Spinal cord (tissue), 10 donors: ENCODE data around the gene ZNF821. TPM values are rescaled to one million over a fixed set of nuclear protein-coding genes. Genes with fewer than 3 reads are reported as not detected.
"Not testable (repeated sequence)": the region's sequence is repeated elsewhere in the genome, so short reads cannot be mapped to it uniquely, and the experiment has no call there.

Experiments used
- DNase-seq, 6 donors: peaks; one replicate each; pipeline versions ENCODE4 v3.0.0 to v3.0.0-alpha.2; 2013 to 2015; ENCODE audit warnings: low spot score in 6 of 6, low read depth in 4 of 6
- H3K27ac ChIP-seq: one replicate; pipeline ENCODE4 v1.5.1; 2013; ENCODE audit warnings: low read depth, low read length, control low read depth
- H3K27me3 ChIP-seq: one replicate; pipeline ENCODE4 v1.6.1; 2013; ENCODE audit warnings: low read length; ENCODE audit not compliant: control insufficient read depth, insufficient read depth
- H3K36me3 ChIP-seq: one replicate; pipeline ENCODE4 v1.6.1; 2013; ENCODE audit warnings: low read length; ENCODE audit not compliant: control insufficient read depth, insufficient read depth
- H3K4me1 ChIP-seq: one replicate; pipeline ENCODE4 v1.6.1; 2013; ENCODE audit warnings: low read length; ENCODE audit not compliant: control insufficient read depth, insufficient read depth
- H3K4me3 ChIP-seq: one replicate; pipeline ENCODE4 v1.5.1; 2013; ENCODE audit warnings: low read depth, low read length, control low read depth
- H3K9me3 ChIP-seq: one replicate; pipeline ENCODE4 v1.6.1; 2013; ENCODE audit warnings: low read length; ENCODE audit not compliant: control insufficient read depth, insufficient read depth
- WGBS: methylation state at CpG from one replicate; pipeline ENCODE4 v1.1.5; 2013; ENCODE audit warnings: missing lambda C conversion rate; ENCODE audit not compliant: insufficient coverage; 5-methylcytosine and 5-hydroxymethylcytosine counted together
- polyA plus RNA-seq, 2 donors: library from polyadenylated mRNA; unstranded; fragments of 120-200 nt; gene quantifications; one replicate each; pipeline ENCODE4 v1.2.1, GENCODE V29; 2013; ENCODE audit not compliant: insufficient read length in 2 of 2
- total RNA-seq, 2 donors: library from RNA; depleted of rRNA in 1 of 2; stranded (reverse); fragments of 120-200 nt in 1 of 2; fragments of >200 nt in 1 of 2; gene quantifications; one replicate each; pipeline versions ENCODE4 v1.2.3 to v1.2.4, GENCODE V29; 2013 to 2014
- donor health status: healthy.

Gene ZNF821
- total and polyA plus RNA-seq, 4 donors = 14.4 to 47.9 (median 30.7) TPM

DNA sequence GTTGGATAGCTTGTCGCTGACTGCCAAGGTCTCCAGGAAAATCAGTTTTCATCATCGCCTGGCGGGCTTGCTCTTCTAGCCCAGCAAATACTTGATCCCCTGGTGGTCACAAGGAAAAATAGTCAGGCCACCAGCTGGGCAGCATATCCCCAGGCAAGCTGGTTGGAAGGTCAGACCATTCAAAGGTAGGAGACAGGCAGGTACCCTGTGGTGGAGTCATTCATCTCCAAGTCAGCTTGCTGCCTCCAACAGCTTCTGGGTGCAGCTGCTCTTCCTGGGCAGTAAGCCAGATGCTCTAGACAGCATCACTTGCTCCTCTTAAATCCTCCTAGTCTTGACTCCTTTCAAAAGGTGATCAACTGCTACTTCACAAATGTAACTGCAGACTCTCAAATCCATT, 16.0 kb downstream of the ZNF821 start:
- Histone ChIP-seq H3K9me3 (no peaks in the 10 kb centered on the region), H3K4me1 (no peaks in the 10 kb centered on the region), H3K27ac (no peak overlapping the region), H3K4me3 (no peak overlapping the region), H3K27me3 (no peaks in the 10 kb centered on the region), H3K36me3 (peaks cover 30% of the 10 kb centered on the region)
- 63% methylated on average over 3 of the region's 3 CpGs for WGBS
- DNase-seq = peak in 2 of 6 donors; percentile 3 to 45

DNA sequence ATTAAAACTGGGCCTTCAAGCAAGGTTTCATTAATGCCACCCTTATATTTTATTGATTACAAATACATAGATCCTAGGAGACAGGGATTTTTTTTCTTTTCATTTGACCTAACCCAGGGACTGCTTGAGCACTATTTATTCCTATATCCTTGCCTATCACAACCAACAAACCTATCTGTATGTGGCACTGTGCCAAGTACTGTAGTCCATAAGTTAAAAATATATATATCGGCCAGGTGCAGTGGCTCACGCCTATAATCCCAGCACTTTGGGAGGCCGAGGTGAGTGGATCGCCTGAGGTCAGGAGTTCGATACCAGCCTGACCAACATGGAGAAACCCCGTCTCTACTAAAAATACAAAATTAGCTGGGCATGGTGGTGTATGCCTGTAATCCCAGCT, 16.8 kb downstream of the ZNF821 start:
- not testable (repeated sequence) for H3K4me3 ChIP-seq, H3K4me1 ChIP-seq, DNase-seq, H3K9me3 ChIP-seq, H3K27ac ChIP-seq, H3K27me3 ChIP-seq
- H3K36me3 ChIP-seq = peaks cover 34% of the 10 kb centered on the region
- 100% methylated on average over 3 of the region's 6 CpGs for WGBS

DNA sequence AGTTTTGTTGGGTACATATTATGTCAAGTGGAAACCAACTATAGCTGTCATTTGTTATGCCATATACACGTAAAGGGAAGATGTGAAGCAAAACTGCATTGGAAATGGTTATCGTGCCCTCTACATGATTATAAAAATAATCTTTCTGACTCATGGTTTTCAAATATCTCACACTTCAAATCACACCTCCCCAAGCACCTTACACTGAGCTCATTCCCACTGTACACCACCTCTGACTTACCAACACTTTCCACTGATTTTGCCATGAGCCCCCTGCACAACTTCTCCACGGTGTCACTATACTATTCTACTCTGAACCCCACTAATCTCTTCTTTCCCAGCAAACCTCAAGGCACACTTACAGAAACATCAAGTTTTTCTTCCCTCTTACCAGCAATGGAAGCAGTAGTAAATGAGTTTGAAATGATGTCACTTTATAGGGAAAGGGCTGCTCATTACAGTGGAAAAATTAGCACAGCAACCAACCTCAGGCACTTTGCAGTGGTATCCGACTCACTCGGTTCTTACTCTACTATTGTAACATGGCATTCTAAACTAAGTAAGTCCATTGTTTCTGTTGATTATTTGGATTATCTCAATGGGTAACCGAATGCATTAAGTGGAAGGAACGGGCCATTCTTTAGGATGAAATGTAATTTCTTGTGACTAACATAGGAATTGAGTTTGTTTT, 18.7 kb downstream of the ZNF821 start:
- Histone ChIP-seq H3K27ac (no peak overlapping the region), H3K27me3 (no peaks in the 10 kb centered on the region)
- DNase-seq = no peak

DNA sequence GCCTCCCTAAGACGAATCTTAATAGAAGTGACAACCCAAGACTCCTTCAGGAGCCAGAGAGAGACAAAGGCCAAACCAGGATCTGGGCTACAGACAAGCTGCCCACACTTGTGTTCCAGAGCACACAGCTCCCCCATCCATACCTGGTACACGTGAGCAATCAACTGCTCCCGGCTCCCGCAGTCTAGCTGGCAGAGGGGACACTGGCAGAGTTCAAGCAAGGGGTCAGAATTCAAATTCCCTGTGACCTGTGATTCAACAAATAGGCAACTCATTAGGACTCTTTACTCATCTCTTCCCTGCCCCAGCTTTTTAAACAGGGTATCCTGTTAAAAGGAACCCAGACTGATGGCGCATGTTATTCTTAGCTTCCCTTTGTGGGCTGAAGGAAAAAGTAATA, 20.0 kb downstream of the ZNF821 start:
- H3K27ac ChIP-seq = no peak overlapping the region
- no peaks in the 10 kb centered on the region for H3K9me3 ChIP-seq
- H3K36me3 ChIP-seq = peaks cover 58% of the 10 kb centered on the region
- WGBS = 96% methylated on average over 4 of the region's 5 CpGs
- no peak for DNase-seq
- H3K27me3 ChIP-seq = no peaks in the 10 kb centered on the region
- H3K4me1 ChIP-seq = no peaks in the 10 kb centered on the region
- no peak overlapping the region for H3K4me3 ChIP-seq

More for the DNA sequence above, 18.7 kb downstream of the ZNF821 start:
- WGBS = 97% methylated on average over 3 of the region's 7 CpGs
- H3K9me3 ChIP-seq = no peaks in the 10 kb centered on the region
- H3K4me3 ChIP-seq = no peak overlapping the region
- H3K36me3 ChIP-seq = peaks cover 45% of the 10 kb centered on the region
- no peaks in the 10 kb centered on the region for H3K4me1 ChIP-seq

DNA sequence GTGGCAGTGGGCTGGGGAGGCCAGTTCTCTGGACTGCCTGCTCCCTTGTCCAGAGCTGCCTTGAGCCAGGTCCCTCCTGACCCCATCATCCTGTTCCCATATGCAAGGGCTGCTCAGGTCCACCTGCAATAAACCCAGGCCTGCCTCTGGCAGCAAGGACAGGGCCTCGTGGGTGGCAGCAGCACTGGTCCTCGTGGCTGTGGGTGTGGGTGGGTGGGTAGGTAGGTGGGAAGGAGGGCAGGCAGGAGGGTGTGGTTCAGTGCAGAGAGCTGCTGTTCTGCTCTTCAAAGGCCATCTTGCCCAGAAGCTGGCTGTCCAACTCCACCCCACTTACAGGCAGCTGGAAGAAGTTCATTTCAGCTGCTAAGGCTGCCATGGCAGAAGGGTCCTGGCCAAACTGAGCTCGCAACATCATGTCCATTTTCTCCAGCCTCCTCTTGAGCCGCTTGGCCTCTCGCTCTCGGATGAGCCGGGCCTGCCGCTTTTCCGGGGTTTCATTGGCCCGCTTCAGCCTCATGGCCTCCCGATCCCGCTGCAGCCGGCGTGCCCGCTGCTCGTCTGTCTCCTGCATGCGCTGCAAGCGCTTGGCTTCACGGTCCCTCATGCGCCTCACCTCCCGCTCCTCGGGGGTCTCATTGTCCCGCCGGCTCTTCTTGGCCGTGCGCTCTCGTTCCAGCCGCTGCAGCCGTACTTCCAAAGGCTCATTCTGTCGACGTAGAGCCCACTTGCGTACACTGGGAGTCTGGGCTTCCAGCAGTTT, 24.0 kb downstream of the ZNF821 start:
- H3K36me3 ChIP-seq = peaks cover 58% of the 10 kb centered on the region

DNA sequence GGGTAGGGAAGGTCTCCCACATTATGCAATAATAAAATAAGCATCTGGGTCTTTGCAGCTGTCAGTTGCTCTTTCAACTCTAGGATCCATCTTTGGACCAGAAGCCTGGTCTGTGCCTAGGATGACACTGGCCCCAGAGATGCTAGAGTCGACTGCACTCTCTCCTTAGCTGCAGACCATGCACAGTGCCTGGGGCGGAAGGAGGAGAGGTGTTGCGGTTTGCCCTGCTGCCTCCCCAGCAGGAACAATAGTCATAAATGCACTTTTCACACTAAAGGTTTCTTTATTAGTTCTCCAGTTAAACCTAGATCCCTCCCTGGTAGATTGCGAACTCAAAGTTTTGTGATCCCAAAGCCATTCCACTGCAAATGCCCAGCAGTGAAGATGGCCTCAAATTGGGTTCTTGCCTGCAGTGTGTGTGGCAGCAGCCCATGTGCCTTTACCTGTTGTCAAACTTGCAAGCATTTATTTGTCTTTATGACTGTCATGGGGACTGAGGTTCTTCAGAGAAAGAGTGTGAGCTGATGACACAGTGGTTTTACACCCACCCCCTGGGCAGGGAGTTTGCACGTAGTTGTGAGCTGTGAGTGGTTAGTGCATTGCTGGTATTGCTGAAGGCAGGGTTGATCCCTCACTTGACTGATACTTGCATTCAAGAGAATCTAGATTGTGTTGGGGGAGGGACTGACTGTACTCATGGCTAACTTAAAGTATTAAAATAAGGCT, 27.9 kb downstream of the ZNF821 start:
- Histone ChIP-seq H3K9me3 (no peaks in the 10 kb centered on the region), H3K4me1 (no peaks in the 10 kb centered on the region), H3K27ac (no peak overlapping the region), H3K27me3 (no peaks in the 10 kb centered on the region), H3K36me3 (peaks cover 47% of the 10 kb centered on the region), H3K4me3 (no peak overlapping the region)
- WGBS = 85% methylated on average over 4 of the region's 5 CpGs
- no peak for DNase-seq

More for the DNA sequence above, 24.0 kb downstream of the ZNF821 start:
- Histone ChIP-seq H3K9me3 (no peaks in the 10 kb centered on the region), H3K4me3 (no peak overlapping the region), H3K4me1 (no peaks in the 10 kb centered on the region), H3K27me3 (no peaks in the 10 kb centered on the region), H3K27ac (no peak overlapping the region)
- DNase-seq = no peak
- WGBS = 94% methylated on average over 32 of the region's 32 CpGs

DNA sequence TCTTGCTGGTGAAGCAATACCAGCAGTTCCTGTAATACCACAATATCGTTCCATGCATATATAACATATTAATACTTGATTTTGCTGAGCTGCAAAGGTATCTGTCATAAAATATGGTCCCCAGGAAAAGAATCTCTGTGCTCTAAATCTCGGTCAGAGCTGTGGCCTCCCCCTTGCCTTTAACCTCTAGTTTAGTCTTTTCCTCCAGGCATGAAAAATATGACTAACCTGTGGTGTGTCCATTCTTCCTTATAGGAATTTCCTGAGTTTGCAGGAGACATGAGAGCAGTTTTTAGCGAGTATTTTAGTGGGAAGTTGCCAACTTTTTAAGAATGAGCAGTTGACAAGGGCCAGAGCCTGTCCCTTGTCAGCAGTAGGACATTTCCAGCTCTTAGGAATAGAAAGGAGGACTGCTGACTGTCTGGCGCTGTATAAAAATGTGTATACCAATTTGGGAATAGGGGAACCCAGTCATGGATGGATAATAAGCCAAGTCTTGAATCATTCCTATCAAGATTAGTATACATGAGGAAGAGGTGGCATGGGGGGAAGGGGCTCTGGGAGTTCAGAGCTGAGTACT, 29.5 kb downstream of the ZNF821 start:
- WGBS = 97% methylated on average over 3 of the region's 4 CpGs
- no peaks in the 10 kb centered on the region for H3K4me1 ChIP-seq
- no peaks in the 10 kb centered on the region for H3K27me3 ChIP-seq
- no peak overlapping the region for H3K27ac ChIP-seq
- H3K4me3 ChIP-seq = no peak overlapping the region
- no peak for DNase-seq
- no peaks in the 10 kb centered on the region for H3K9me3 ChIP-seq
- peaks cover 49% of the 10 kb centered on the region for H3K36me3 ChIP-seq

DNA sequence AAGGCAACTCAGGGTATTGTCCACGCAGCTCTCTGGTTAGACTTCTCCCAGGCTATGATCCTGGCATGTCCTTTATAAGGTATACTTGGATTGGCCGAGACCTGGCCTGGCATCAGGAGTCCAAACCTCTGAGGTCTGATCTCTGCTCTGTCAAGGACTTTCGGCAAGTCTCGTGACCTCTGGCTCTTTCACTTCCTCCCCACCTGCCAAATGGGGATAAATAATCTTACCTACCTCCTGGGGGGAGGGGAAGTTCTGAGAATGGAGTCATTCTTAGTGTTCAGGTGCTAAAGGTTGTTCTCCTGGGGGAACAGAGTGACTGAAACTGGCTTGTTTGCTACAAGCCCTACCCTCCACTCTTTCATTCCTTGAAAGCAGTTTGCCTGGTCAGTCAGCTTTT, 30.6 kb downstream of the ZNF821 start:
- Histone ChIP-seq H3K9me3 (no peaks in the 10 kb centered on the region), H3K27ac (no peak overlapping the region), H3K4me1 (no peaks in the 10 kb centered on the region), H3K27me3 (no peaks in the 10 kb centered on the region), H3K36me3 (peaks cover 53% of the 10 kb centered on the region), H3K4me3 (no peak overlapping the region)
- WGBS = 100% methylated on average over 1 of the region's 4 CpGs
- no peak for DNase-seq

DNA sequence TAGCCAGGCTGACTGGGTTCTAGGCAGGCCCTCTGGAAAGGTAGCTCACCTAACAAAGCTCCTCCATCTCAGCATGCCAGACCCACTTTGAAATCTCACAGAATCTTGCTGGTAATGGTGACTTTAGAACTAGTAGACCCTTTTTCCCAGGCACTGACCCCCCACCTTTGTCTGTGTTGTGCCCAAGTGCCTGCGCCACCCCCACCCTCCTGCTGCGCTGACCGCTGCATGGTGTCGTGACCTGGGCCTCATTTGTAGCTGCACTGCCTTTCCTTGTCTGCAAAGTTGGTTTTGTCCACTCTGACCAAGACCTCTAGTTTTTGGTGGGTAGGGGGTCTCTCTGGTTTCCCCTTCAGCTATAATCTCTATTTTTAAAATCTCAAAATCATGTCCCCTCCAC, 31.4 kb downstream of the ZNF821 start:
- H3K9me3 ChIP-seq = no peaks in the 10 kb centered on the region
- H3K4me1 ChIP-seq = no peaks in the 10 kb centered on the region
- no peak overlapping the region for H3K4me3 ChIP-seq
- WGBS = 100% methylated on average over 1 of the region's 4 CpGs
- H3K36me3 ChIP-seq = peaks cover 53% of the 10 kb centered on the region
- no peaks in the 10 kb centered on the region for H3K27me3 ChIP-seq
- no peak for DNase-seq
- H3K27ac ChIP-seq = no peak overlapping the region
